Loucy (cell line): ENCODE data around the gene HSF5.

Experiments used
- H2AFZ ChIP-seq: fragments of 200-600 bp; sonication (generic); 2 replicates; pipeline ENCODE4 v1.6.0; 2016; ENCODE audit warnings: antibody characterized with exemption, mild to moderate bottlenecking, low read length, moderate library complexity
- H3F3A ChIP-seq: fragments of 200-600 bp; 2 replicates; pipeline ENCODE4 v1.6.0; 2016; ENCODE audit warnings: antibody characterized with exemption, low read depth, mild to moderate bottlenecking
- H3K27me3 ChIP-seq: fragments of 200-600 bp; sonication (generic); 2 replicates; pipeline ENCODE4 v1.6.1; 2014; ENCODE audit warnings: low read length, mild to moderate bottlenecking; ENCODE audit not compliant: insufficient read depth, poor library complexity, severe bottlenecking
- H3K36me3 ChIP-seq: fragments of 200-600 bp; sonication (generic); 2 replicates; pipeline ENCODE4 v1.6.1; 2016; ENCODE audit warnings: low read length; ENCODE audit not compliant: insufficient read depth
- H3K4me1 ChIP-seq: fragments of 200-600 bp; sonication (generic); 2 replicates; pipeline ENCODE4 v1.5.1; 2014; ENCODE audit warnings: low read length, mild to moderate bottlenecking; ENCODE audit not compliant: insufficient read depth, poor library complexity, severe bottlenecking
- H3K4me2 ChIP-seq: fragments of 200-600 bp; sonication (generic); 2 replicates; pipeline ENCODE4 v1.6.0; 2014; ENCODE audit warnings: antibody characterized with exemption, low read length, low read depth, mild to moderate bottlenecking; ENCODE audit not compliant: poor library complexity, severe bottlenecking
- H3K4me3 ChIP-seq: fragments of 200-600 bp; sonication (generic); 2 replicates; pipeline ENCODE4 v1.5.1; 2014; ENCODE audit warnings: low read length, mild to moderate bottlenecking, mixed read lengths; ENCODE audit not compliant: poor library complexity, severe bottlenecking
- H3K79me2 ChIP-seq: fragments of 200-600 bp; sonication (generic); 2 replicates; pipeline ENCODE4 v1.6.1; 2014; ENCODE audit warnings: low read length; ENCODE audit not compliant: insufficient read depth
- H3K9ac ChIP-seq: fragments of 200-600 bp; sonication (generic); 2 replicates; pipeline ENCODE4 v1.6.0; 2014; ENCODE audit warnings: mild to moderate bottlenecking, low read depth, low read length, moderate library complexity; ENCODE audit not compliant: poor library complexity, severe bottlenecking
- H3K9me2 ChIP-seq: fragments of 200-600 bp; sonication (generic); replicated peaks from 2 replicates; pipeline ENCODE4 v1.6.1; 2016; ENCODE audit warnings: low read depth, low read length, mixed read lengths
- H3K9me3 ChIP-seq: fragments of 200-600 bp; sonication (generic); 2 replicates; pipeline ENCODE4 v1.6.1; 2014; ENCODE audit warnings: mild to moderate bottlenecking, antibody characterized with exemption, low read length, low read depth; ENCODE audit not compliant: insufficient read depth
- H4K20me1 ChIP-seq: fragments of 200-600 bp; sonication (generic); 2 replicates; pipeline ENCODE4 v1.6.0; 2014; ENCODE audit warnings: antibody characterized with exemption, low read length, mild to moderate bottlenecking; ENCODE audit not compliant: insufficient read depth, poor library complexity, severe bottlenecking
- EZH2phosphoT487 ChIP-seq: fragments of 200-600 bp; IDR thresholded peaks from 2 replicates; pipeline ENCODE4 v1.6.1; 2018; ENCODE audit warnings: antibody characterized with exemption, mild to moderate bottlenecking, moderate library complexity, borderline replicate concordance
- TF ChIP-seq, protein P1 (sequence below): fragments of 200-600 bp; sonication (generic); conservative IDR thresholded peaks from 2 replicates; pipeline ENCODE4 v1.5.1; 2014; ENCODE audit warnings: mild to moderate bottlenecking, antibody characterized with exemption, low read length

Gene HSF5

DNA sequence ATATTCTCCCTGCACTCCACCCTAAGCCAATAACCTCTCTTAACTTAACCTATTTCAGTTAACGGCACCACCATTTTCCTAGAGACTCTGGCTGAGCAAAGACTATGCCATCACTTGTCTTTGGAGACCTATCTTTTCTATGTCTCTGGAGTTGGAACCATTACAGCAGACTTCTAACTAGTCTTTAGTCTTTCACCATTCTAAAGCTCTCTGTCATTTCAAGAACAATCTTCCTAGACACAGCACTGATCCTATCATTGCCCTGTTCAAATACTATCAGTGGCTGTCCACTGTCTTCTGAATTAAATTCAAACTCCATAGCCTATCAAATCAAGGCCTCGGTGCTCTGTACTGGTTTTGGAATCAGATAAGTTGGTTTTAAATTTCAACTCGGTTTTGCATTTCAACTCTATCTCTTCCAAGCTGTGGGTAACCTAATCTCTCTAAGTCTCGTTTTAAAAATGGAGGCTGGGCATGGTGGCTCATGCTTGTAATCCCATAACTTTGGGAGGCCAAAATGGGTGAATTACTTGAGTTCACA, 102.8 kb downstream of the HSF5 start:
- TF ChIP-seq, protein P1, sequence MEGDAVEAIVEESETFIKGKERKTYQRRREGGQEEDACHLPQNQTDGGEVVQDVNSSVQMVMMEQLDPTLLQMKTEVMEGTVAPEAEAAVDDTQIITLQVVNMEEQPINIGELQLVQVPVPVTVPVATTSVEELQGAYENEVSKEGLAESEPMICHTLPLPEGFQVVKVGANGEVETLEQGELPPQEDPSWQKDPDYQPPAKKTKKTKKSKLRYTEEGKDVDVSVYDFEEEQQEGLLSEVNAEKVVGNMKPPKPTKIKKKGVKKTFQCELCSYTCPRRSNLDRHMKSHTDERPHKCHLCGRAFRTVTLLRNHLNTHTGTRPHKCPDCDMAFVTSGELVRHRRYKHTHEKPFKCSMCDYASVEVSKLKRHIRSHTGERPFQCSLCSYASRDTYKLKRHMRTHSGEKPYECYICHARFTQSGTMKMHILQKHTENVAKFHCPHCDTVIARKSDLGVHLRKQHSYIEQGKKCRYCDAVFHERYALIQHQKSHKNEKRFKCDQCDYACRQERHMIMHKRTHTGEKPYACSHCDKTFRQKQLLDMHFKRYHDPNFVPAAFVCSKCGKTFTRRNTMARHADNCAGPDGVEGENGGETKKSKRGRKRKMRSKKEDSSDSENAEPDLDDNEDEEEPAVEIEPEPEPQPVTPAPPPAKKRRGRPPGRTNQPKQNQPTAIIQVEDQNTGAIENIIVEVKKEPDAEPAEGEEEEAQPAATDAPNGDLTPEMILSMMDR = no peak
- TF ChIP-seq EZH2phosphoT487 = no peak
- H3K4me2 ChIP-seq = no peak overlapping the region

DNA sequence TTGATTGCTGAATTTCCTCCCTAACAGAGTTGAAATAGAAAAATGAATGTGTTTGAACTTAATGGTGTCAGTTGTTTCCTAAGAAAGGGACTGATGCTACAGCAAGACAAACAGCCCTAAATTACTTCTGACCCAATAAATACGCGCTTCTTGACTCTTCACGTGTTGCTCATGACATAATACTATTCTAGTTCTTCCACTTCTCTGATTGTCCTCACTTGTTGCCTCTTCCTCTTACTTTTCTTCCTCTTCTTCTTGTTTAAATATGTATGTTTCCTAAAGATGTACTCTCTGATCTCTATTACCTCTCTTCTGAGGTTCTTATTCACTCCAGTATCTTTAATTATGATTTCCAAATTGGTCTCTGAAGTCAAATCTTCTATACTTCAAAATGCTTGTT, 103.3 kb downstream of the HSF5 start:
- H3K4me2 ChIP-seq = peak overlapping the region; percentile 43

More for the DNA sequence above, 102.8 kb downstream of the HSF5 start:
- Histone ChIP-seq H3K9ac (no peak overlapping the region), H3K4me3 (no peak overlapping the region), H3K9me2 (no peaks in the 10 kb centered on the region), H3K36me3 (no peaks in the 10 kb centered on the region), H3K9me3 (no peaks in the 10 kb centered on the region), H3F3A (peaks cover 18% of the 10 kb centered on the region), H4K20me1 (no peaks in the 10 kb centered on the region), H2AFZ (no peak overlapping the region), H3K27me3 (no peaks in the 10 kb centered on the region), H3K79me2 (peaks cover 84% of the 10 kb centered on the region), H3K4me1 (peaks cover 90% of the 10 kb centered on the region)

DNA sequence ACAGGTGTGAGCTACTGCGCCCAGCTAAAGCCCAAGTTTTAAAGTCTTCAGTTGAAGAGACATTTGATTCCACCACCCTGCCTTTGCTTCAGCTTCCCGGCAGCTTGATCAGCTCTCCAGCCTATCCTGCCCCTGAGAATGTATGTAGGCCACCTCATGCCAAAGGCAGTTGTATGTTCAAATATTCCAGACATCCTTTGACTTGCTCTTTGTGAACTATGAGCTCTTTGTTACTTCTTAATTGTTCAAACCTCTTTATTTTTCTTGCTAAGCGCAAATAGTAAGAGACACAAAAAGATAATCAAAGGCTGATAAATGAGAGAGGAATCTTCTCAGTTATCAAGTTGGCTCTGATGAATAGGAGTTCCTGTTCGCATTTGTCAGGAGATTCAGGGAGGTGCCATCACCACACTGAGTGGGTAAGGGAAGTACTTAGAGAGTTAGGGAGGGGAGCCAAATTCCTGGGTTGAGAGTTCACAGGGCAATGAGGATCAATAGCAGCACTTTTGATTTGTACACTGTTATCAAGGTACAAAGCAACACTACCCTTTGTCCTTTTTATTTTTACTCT, 104.2 kb downstream of the HSF5 start:
- no peaks in the 10 kb centered on the region for H3K9me3 ChIP-seq
- H3K9me2 ChIP-seq = no peaks in the 10 kb centered on the region
- H3K79me2 ChIP-seq = peaks cover 84% of the 10 kb centered on the region
- no peaks in the 10 kb centered on the region for H4K20me1 ChIP-seq
- peaks cover 90% of the 10 kb centered on the region for H3K4me1 ChIP-seq
- peaks cover 12% of the 10 kb centered on the region for H3F3A ChIP-seq
- no peak overlapping the region for H3K4me3 ChIP-seq
- no peak overlapping the region for H2AFZ ChIP-seq
- peak overlapping the region; percentile 43 for H3K4me2 ChIP-seq
- H3K27me3 ChIP-seq = no peaks in the 10 kb centered on the region
- peak overlapping the region; percentile 51 for H3K9ac ChIP-seq
- TF ChIP-seq EZH2phosphoT487 = no peak
- H3K36me3 ChIP-seq = no peaks in the 10 kb centered on the region

More for the DNA sequence above, 103.3 kb downstream of the HSF5 start:
- Histone ChIP-seq H3K4me1 (peaks cover 90% of the 10 kb centered on the region), H3K79me2 (peaks cover 84% of the 10 kb centered on the region), H3K27me3 (no peaks in the 10 kb centered on the region), H2AFZ (no peak overlapping the region), H3K36me3 (no peaks in the 10 kb centered on the region), H4K20me1 (no peaks in the 10 kb centered on the region), H3K4me3 (no peak overlapping the region), H3K9me3 (no peaks in the 10 kb centered on the region), H3K9me2 (no peaks in the 10 kb centered on the region), H3F3A (peaks cover 18% of the 10 kb centered on the region), H3K9ac (peak overlapping the region; percentile 51)
- TF ChIP-seq, protein P1 = no peak

DNA sequence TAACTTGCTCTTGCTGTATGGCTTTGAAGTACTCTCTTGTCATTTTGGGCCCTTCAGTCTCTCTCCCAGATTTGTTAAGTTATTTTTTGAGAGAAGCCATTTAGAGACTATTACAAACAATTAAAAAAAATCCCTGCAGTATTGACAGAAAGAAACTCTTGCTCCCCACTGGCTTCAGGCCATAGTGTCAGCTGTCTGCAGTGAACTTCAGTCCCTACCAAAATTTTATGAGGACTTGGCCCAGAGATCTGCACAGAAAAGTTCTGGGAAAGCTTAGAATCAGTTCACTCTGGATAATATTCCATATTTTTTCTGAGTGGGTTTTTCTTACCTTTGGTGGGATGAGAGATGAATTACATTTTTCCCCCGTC, 105.4 kb downstream of the HSF5 start:
- TF ChIP-seq EZH2phosphoT487 = no peak
- TF ChIP-seq, protein P1 = no peak
- no peaks in the 10 kb centered on the region for H3K27me3 ChIP-seq
- no peaks in the 10 kb centered on the region for H3K9me3 ChIP-seq
- H3K79me2 ChIP-seq = peaks cover 92% of the 10 kb centered on the region
- peak overlapping the region; percentile 36 for H3K4me2 ChIP-seq
- peaks cover 88% of the 10 kb centered on the region for H3K4me1 ChIP-seq
- H3F3A ChIP-seq = peaks cover 1% of the 10 kb centered on the region; the same call in 1 of the 2 replicates
- H3K9ac ChIP-seq = peak overlapping the region; percentile 51
- H2AFZ ChIP-seq = no peak overlapping the region
- no peak overlapping the region for H3K4me3 ChIP-seq
- no peaks in the 10 kb centered on the region for H4K20me1 ChIP-seq
- H3K36me3 ChIP-seq = no peaks in the 10 kb centered on the region
- H3K9me2 ChIP-seq = no peaks in the 10 kb centered on the region
